Kidney (tissue), 14 donors: Measurements from ENCODE around the gene FIGNL2. TPM values are rescaled to one million over a fixed set of nuclear protein-coding genes. Genes with fewer than 3 reads are reported as not detected.

ENCODE experiments used
- DNase-seq, 5 donors: peaks; one replicate each; pipeline ENCODE4 v3.0.0-alpha.2; 2013 to 2020
- FAIRE-seq: peaks from 2 replicates; lab custom pipeline; 2012; peaks lifted over from hg19 to GRCh38; lab: Jason Lieb, UNC
- H3K27ac ChIP-seq, 2 donors: one replicate each; pipeline ENCODE4 v1.7.0; 2013; ENCODE audit warnings: low read depth in 2 of 2, low read length in 2 of 2, inconsistent platforms in 1 of 2
- H3K27me3 ChIP-seq: one replicate; pipeline ENCODE4 v1.7.1; 2013; ENCODE audit warnings: low read length, inconsistent platforms; ENCODE audit not compliant: control insufficient read depth, insufficient read depth
- H3K36me3 ChIP-seq, 3 donors: one replicate each; pipeline versions ENCODE4 v1.7.0 to v1.7.1; 2013; ENCODE audit warnings: low read length in 3 of 3, control low read depth in 1 of 3, inconsistent platforms in 1 of 3; ENCODE audit not compliant: insufficient read depth in 3 of 3, control insufficient read depth in 2 of 3
- H3K4me1 ChIP-seq, 3 donors: one replicate each; pipeline versions ENCODE4 v1.7.0 to v1.7.1; 2013; ENCODE audit warnings: low read length in 3 of 3, inconsistent platforms in 1 of 3, low read depth in 1 of 3; ENCODE audit not compliant: control insufficient read depth in 2 of 3, insufficient read depth in 2 of 3
- H3K4me3 ChIP-seq, 3 donors: one replicate each; pipeline versions ENCODE4 v1.7.0 to v1.8.1; 2013; ENCODE audit warnings: low read length in 3 of 3, control low read depth in 1 of 3, inconsistent platforms in 1 of 3
- H3K9ac ChIP-seq, 3 donors: one replicate each; pipeline versions ENCODE4 v1.7.0 to v1.7.1; 2013; ENCODE audit warnings: low read length in 3 of 3, control low read depth in 1 of 3, inconsistent platforms in 1 of 3
- H3K9me3 ChIP-seq, 3 donors: one replicate each; pipeline versions ENCODE4 v1.7.0 to v1.7.1; 2013; ENCODE audit warnings: low read length in 3 of 3, control low read depth in 1 of 3, inconsistent platforms in 1 of 3; ENCODE audit not compliant: control insufficient read depth in 2 of 3, insufficient read depth in 1 of 3
- CTCF ChIP-seq: IDR thresholded peaks from 3 replicates; pipeline ENCODE4 v1.5.1; 2012; ENCODE audit warnings: mild to moderate bottlenecking, moderate library complexity, borderline replicate concordance; ENCODE audit not compliant: insufficient read depth; ENCODE audit errors: extremely low read depth
- intact Hi-C: fragments of 100-400 bp; cut with DNase I; formaldehyde crosslinking; loops from one replicate; pipeline ENCODE4 v1.11.1; 2022
- polyA plus RNA-seq: library from polyadenylated mRNA; stranded (reverse); fragments of 350-450 nt; fragmentation: Illumina TruSeq; extraction: RNeasy Lipid Tissue Mini Kit (QIAGEN cat#74804); gene quantifications from one replicate; pipeline ENCODE4 v1.2.3, GENCODE V29; 2014; ENCODE audit warnings: low read depth, low replicate concordance; ENCODE audit not compliant: insufficient read depth
- total RNA-seq: library from RNA; stranded (reverse); fragmentation: NEBNext Ultra II Directional; extraction: Animal tissue kit (Norgen Biotek cat#: 25700); gene quantifications from one replicate; pipeline ENCODE4 v1.2.1, GENCODE V29; 2021
- donor health status: control.
- donor health status: control.
- donor health status: control.
- donor health status: control.
- donor health status: control.
- donor health status: DM: yes; HTN: yes; CAD: no.
- donor health status: Normal renal cell carcinoma (clear cell type).

Gene FIGNL2
- total and polyA plus RNA-seq, 2 donors from 2014 or later, result 3.1 to 6.1 TPM

GRCh38 chr12:51879102-51879501 lies 30.6 kb upstream of the FIGNL2 start:
- Histone ChIP-seq H3K9ac (no peak overlapping the region), H3K27ac (no peak overlapping the region), H3K4me1 (peaks cover 0 to 4% (median 3%) of the 10 kb centered on the region in 3 donors), H3K4me3 (no peak overlapping the region), H3K27me3 (no peaks in the 10 kb centered on the region), H3K9me3 (no peaks in the 10 kb centered on the region), H3K36me3 (no peaks in the 10 kb centered on the region)
- intact Hi-C loops, result no loop called here
- no peak for FAIRE-seq
- TF ChIP-seq CTCF, result no peak
- no peak for DNase-seq

- Histone ChIP-seq H3K9ac (no peak overlapping the region), H3K27me3 (no peaks in the 10 kb centered on the region), H3K4me3 (no peak overlapping the region), H3K27ac (no peak overlapping the region), H3K9me3 (no peaks in the 10 kb centered on the region), H3K36me3 (no peaks in the 10 kb centered on the region), H3K4me1 (peaks cover 2 to 10% (median 6%) of the 10 kb centered on the region in 3 donors)
- peak in 1 of 5 donors; percentile 15 for DNase-seq
- intact Hi-C loops, result no loop called here
- FAIRE-seq, result no peak
- no peak for TF ChIP-seq CTCF
Measured at GRCh38 chr12:51874486-51874885, 26.0 kb upstream of the FIGNL2 start.

GRCh38 chr12:51874000-51874399 lies 25.5 kb upstream of the FIGNL2 start:
- FAIRE-seq (no peak), DNase-seq (peak in 1 of 5 donors; percentile 71)
- H3K9ac ChIP-seq, result no peak overlapping the region
- no peak overlapping the region for H3K4me3 ChIP-seq
- no peaks in the 10 kb centered on the region for H3K9me3 ChIP-seq
- no peaks in the 10 kb centered on the region for H3K27me3 ChIP-seq
- intact Hi-C loops, result no loop called here
- no peaks in the 10 kb centered on the region for H3K36me3 ChIP-seq
- no peak for TF ChIP-seq CTCF
- H3K27ac ChIP-seq, result no peak overlapping the region
- H3K4me1 ChIP-seq, result peaks cover 2 to 10% (median 8%) of the 10 kb centered on the region in 3 donors
